Mammary epithelial cell (primary cell): ENCODE results near the gene MGA.

ENCODE experiments used
- CTCF ChIP-seq, 2 donors: IDR thresholded peaks in 1 of 2; conservative IDR thresholded peaks in 1 of 2; 2 replicates each; pipeline ENCODE4 v1.5.1; 2011 to 2012; ENCODE audit warnings: inconsistent platforms in 2 of 2, low read length in 2 of 2, mild to moderate bottlenecking in 2 of 2, control low read depth in 1 of 2, low read depth in 1 of 2; ENCODE audit not compliant: insufficient read depth in 1 of 2; ENCODE audit errors: extremely low read depth in 1 of 2
- EZH2 ChIP-seq: IDR thresholded peaks from 2 replicates; pipeline ENCODE4 v1.6.1; 2012; ENCODE audit warnings: low read length, inconsistent platforms, borderline replicate concordance

GRCh38 chr15:41797201-41797944, 137.2 kb downstream of the MGA start:
- TF ChIP-seq CTCF (conservative IDR thresholded peaks at IDR 0.05 in 1 of 2, IDR thresholded peaks at IDR 0.05 in 1 of 2; ENCODE audit: extremely low read depth in 1 of 2, insufficient read depth in 1 of 2, low read depth in 1 of 2, low read length in 2 of 2) = no peak
- TF ChIP-seq EZH2 = no peak
